Chondrocyte (in vitro differentiated cells): Measurements from ENCODE around the gene SNX21. TPM values are rescaled to one million over a fixed set of nuclear protein-coding genes. Genes with fewer than 3 reads are reported as not detected.
A peak's percentile ranks its signal among the peaks of the same experiment; 100 is the strongest.
"Not testable (repeated sequence)": the region's sequence is repeated elsewhere in the genome, so short reads cannot be mapped to it uniquely, and the experiment has no call there.

Source experiments
- DNase-seq: peaks from one replicate; pipeline ENCODE4 v3.0.0; 2021; ENCODE audit warnings: mixed read lengths, low spot score
- H3K27ac Mint-ChIP-seq: one replicate; pipeline ENCODE4 v1.8.0; 2021; ENCODE audit warnings: mild to moderate bottlenecking, moderate library complexity, mixed read lengths; ENCODE audit not compliant: unreplicated experiment
- H3K27me3 Mint-ChIP-seq: 2 replicates; pipeline ENCODE4 v1.8.0; 2021; ENCODE audit warnings: low read depth, mixed read lengths
- H3K36me3 Mint-ChIP-seq: 2 replicates; pipeline ENCODE4 v1.8.0; 2021; ENCODE audit warnings: low read depth, mixed read lengths
- H3K4me1 Mint-ChIP-seq: 2 replicates; pipeline ENCODE4 v1.8.0; 2021; ENCODE audit warnings: low read depth, mild to moderate bottlenecking, mixed read lengths
- H3K4me3 Mint-ChIP-seq: one replicate; pipeline ENCODE4 v1.8.0; 2021; ENCODE audit warnings: mild to moderate bottlenecking, moderate library complexity, mixed read lengths; ENCODE audit not compliant: unreplicated experiment
- H3K9me3 Mint-ChIP-seq: 2 replicates; pipeline ENCODE4 v1.8.0; 2021; ENCODE audit warnings: low read depth, mixed read lengths
- total RNA-seq: library from RNA; stranded (reverse); gene quantifications from 3 replicates; pipeline ENCODE4 v1.2.1, GENCODE V29; 2021
- TF ChIP-seq, protein P1 (sequence below): fragments of 200-600 bp; sonication (generic); IDR thresholded peaks from 2 replicates; pipeline ENCODE4 v1.5.0; 2021; ENCODE audit warnings: antibody characterized with exemption, mild to moderate bottlenecking, moderate library complexity

SNX21 gene
- total RNA-seq, 1 donor from 2014 or later = 27.7 TPM

DNA sequence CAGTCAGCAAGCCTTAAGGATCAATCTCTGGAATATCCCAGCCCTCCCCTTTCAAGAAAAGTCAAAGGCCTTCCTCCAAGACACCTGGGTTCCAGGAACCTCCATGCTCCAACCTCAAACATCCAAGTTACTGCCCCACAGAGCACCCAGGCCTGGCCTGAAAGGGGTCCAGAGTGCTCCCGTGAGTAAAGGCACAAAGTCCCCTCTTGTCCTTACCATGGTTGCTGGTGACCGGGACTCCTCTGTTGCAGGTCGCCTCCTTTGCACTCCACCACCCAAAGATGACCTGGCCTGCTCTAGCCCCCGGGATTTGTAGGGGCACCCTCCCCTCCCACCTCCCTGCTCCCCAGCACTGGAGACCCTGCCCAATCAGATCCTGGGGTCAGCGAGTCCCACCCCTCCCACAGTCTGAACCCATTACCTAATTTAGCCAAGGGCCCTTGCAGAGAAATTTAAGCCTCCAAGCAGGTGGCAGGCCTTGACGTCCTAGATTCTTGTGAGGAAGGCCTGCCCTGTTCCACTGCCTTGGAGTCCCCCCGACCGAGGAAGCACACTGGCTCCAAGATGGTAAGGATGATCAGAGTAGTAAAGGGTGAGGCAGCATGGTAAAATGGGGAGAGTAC is 6.5 kb upstream of the SNX21 start, which contains the start of gene TNNC2:
TSS of gene TNNC2 (minus strand) at position 283 of the 623 bp plus-strand sequence. CDS start at position 219, 64 bp downstream.
- Mint-ChIP-seq H3K9me3 (no peaks in the 10 kb centered on the region), H3K27ac (peak within 1 kb of the TSS; percentile 94), H3K36me3 (no peaks in the 10 kb centered on the region), H3K27me3 (peaks cover 4% of the 10 kb centered on the region), H3K4me1 (peaks cover 45% of the 10 kb centered on the region), H3K4me3 (peak within 1 kb of the TSS; percentile 4)
- TF ChIP-seq, protein P1, sequence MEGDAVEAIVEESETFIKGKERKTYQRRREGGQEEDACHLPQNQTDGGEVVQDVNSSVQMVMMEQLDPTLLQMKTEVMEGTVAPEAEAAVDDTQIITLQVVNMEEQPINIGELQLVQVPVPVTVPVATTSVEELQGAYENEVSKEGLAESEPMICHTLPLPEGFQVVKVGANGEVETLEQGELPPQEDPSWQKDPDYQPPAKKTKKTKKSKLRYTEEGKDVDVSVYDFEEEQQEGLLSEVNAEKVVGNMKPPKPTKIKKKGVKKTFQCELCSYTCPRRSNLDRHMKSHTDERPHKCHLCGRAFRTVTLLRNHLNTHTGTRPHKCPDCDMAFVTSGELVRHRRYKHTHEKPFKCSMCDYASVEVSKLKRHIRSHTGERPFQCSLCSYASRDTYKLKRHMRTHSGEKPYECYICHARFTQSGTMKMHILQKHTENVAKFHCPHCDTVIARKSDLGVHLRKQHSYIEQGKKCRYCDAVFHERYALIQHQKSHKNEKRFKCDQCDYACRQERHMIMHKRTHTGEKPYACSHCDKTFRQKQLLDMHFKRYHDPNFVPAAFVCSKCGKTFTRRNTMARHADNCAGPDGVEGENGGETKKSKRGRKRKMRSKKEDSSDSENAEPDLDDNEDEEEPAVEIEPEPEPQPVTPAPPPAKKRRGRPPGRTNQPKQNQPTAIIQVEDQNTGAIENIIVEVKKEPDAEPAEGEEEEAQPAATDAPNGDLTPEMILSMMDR = no peak
- no peak for DNase-seq

DNA sequence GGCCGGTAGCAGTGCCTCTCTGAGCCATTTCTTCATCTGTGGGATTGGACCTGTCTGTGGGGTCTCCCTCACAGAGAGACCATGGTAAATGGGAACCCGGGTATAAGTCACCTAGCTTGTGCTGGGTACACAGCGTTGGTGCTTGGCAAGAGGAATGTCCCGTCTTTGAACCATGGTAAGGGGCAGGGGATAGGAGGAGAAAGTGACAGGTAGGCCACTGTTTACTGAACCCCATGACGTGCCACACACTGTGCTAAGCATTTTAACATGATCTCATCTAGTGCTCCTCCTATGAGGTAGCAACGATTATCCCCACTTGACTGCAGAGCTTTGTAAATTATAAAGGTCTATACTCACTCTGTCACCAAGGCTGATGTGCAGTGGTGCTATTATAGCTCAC is 5.9 kb upstream of the SNX21 start:
- Mint-ChIP-seq H3K36me3 (no peaks in the 10 kb centered on the region), H3K4me1 (peaks cover 45% of the 10 kb centered on the region), H3K27ac (peak overlapping the region; percentile 94), H3K27me3 (peaks cover 4% of the 10 kb centered on the region), H3K4me3 (no peak overlapping the region), H3K9me3 (no peaks in the 10 kb centered on the region)
- DNase-seq = no peak
- TF ChIP-seq, protein P1 = no peak

DNA sequence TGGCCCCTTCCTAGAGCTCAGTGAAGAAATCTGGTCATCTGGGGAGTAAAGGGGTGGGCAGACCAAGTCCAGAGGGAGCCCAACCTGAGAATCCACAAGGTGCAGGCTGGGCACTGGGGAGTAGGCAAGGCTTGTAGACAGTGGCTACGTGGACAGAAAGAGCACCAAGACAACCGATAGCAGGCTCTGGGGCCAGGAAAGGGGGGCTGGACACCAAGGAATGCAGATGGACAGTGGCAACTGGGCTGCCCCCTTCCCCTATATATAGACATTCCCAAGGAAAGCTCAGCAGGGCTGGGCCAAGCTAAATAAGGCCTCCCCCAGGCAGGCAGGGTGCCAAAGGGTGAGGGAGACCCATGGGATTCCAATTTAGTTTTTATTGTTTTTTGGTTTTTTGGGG is 5.0 kb upstream of the SNX21 start:
- TF ChIP-seq, protein P1 = no peak
- DNase-seq = no peak
- Mint-ChIP-seq H3K27ac (peak overlapping the region; percentile 94), H3K4me3 (no peak overlapping the region), H3K4me1 (peaks cover 52% of the 10 kb centered on the region), H3K36me3 (no peaks in the 10 kb centered on the region), H3K9me3 (no peaks in the 10 kb centered on the region), H3K27me3 (peaks cover 4% of the 10 kb centered on the region)

DNA sequence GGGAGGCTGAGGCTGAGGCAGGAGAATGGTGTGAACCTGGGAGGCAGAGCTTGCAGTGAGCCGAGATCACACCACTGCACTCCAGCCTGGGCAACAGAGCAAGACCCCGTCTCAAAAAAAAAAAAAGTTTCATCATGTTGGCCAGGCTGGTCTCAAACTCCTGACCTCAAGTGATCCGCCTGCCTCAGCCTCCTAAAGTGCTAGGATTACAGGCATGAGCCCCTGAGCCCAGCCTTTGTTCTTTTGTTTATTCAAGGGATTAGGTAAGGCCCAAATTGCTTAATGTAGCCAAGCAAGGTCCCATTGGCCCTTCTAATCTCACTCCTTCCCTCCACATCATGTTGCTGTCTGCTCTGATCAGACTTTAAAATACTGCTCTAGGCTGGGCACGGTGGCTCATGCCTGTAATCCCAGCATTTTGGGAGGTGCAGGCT is 3.9 kb upstream of the SNX21 start:
- peak overlapping the region; percentile 35 for H3K27ac Mint-ChIP-seq
- H3K9me3 Mint-ChIP-seq, DNase-seq, H3K27me3 Mint-ChIP-seq, H3K4me3 Mint-ChIP-seq, H3K36me3 Mint-ChIP-seq: not testable (repeated sequence)
- H3K4me1 Mint-ChIP-seq = peaks cover 51% of the 10 kb centered on the region

DNA sequence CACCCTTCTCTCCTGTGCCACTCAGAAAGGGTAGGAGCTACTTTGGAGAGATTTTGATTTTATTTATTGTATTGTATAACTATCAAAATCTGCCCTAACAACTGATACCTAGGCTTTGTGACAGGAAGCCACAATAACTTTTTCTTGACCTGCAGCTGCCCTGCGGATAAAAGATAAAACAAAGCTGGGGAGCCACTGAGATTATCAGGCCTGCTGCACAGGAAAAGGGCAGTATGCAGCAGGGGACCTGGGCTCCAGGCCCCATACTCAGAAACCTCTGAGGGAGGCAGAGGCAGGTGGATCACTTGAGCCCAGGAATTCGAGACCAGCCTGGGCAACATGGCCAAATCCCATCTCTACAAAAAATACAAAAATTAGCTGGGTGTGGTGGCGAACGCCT is 980 bp upstream of the SNX21 start:
- peak overlapping the region; percentile 89 for H3K4me3 Mint-ChIP-seq

More for the DNA sequence above, 980 bp upstream of the SNX21 start:
- Mint-ChIP-seq H3K4me1 (peaks cover 56% of the 10 kb centered on the region), H3K27me3 (no peaks in the 10 kb centered on the region), H3K9me3 (no peaks in the 10 kb centered on the region), H3K27ac (peak overlapping the region; percentile 85), H3K36me3 (peaks cover 1% of the 10 kb centered on the region)
- DNase-seq = no peak
- TF ChIP-seq, protein P1 = no peak
